GM19328 (cell line): ENCODE measurements around the gene ALKBH2.
A peak's percentile ranks its signal among the peaks of the same experiment; 100 is the strongest.
"Not testable (repeated sequence)": the region's sequence is repeated elsewhere in the genome, so short reads cannot be mapped to it uniquely, and the experiment has no call there.

Experiments
- ATAC-seq: cut with Tn5 transposase; IDR thresholded peaks from one replicate; pipeline ENCODE4 v1.9.1; 2021; ENCODE audit warnings: mild to moderate bottlenecking, moderate library complexity; ENCODE audit not compliant: unreplicated experiment

ALKBH2 gene

DNA sequence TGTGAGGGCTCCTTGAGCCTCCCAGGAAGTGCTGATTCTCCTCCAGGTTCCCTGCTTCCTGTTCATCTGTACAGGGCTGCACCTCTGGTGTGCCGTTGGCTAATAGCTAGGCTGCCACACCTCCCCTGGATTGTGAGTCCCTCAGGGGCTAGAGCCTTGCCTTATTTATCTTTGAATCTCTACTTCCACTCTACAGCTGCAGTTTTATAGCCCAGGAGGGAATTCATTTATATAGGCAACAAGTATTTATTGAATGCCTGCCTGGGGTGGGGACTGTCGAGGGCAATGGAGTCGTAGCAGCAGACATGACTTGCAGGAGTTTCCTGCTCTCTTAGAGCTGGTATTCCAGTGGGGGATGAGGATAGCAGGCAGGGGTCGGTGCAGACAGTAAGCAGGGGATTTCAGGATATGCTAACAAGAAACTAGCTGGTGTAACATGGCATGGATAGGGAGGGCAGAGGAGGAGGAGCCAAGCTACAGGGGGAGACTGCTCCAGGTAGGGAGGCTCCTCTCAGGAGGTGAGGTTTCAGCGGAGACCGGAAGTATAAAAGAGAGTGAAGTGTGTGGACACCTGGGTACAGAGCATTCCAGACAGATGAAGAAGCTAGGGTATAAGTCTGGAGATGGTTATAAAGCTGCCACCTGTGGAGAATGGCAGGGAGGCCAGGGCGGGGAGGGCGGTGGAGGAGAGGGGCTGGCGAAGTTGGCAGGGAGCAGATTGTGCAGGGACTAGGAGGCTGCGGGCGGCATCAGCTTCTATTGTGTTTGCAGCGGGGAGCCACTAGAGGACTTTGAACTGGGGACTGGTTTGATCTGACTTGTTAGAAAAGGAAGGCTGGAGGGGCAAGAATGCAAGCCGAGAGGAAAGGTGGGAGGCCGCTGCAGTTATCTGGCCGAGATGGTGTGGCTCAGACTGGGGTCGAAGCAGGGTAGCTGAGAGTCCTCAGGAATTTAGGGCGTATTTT is 23.7 kb downstream of the ALKBH2 start:
- no peak for ATAC-seq

GRCh38 chr12:109065853-109066193 is 27.4 kb downstream of the ALKBH2 start:
- ATAC-seq = no peak

DNA sequence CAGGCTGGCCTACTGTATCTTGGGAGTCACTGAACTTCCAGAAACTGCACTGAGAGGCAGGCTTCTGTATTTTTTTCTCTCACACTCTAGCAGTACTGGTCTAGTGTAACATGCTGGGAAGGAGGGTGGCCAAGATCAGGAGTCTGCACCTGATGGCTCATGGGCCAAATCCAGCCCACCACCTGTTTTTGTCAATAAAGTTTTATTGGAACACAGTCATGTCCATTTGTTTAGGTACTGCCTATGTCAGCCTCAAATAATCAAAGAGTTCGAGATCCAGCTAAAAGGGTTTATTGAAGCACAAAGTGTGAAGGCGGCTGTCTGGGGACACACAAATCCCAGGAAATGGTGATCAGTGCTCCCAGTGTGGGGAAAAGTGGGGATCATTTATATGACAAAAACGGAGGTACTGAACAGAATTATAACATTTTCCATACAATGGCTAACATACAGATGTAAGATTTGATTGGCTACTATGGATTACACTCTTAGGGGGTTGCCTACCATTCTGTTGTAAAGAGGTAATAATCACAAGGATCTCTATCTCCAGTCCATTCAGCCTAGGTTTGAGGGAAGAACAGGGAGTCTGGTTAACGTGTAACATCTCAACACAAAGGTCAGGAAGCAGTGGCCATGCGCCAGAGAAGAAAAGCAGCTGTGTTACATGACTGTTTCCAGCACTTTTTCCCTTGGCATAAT is 28.0 kb downstream of the ALKBH2 start:
- ATAC-seq = no peak

GRCh38 chr12:109064143-109064542 is 29.1 kb downstream of the ALKBH2 start:
- ATAC-seq = no peak

GRCh38 chr12:109058773-109059172 is 34.5 kb downstream of the ALKBH2 start:
- ATAC-seq = no peak

- no peak for ATAC-seq
Observed at GRCh38 chr12:109057376-109057775, 35.9 kb downstream of the ALKBH2 start.

GRCh38 chr12:109056891-109057290 is 36.4 kb downstream of the ALKBH2 start:
- ATAC-seq = no peak

- no peak for ATAC-seq
Observed at GRCh38 chr12:109054520-109054919, 38.8 kb downstream of the ALKBH2 start.

DNA sequence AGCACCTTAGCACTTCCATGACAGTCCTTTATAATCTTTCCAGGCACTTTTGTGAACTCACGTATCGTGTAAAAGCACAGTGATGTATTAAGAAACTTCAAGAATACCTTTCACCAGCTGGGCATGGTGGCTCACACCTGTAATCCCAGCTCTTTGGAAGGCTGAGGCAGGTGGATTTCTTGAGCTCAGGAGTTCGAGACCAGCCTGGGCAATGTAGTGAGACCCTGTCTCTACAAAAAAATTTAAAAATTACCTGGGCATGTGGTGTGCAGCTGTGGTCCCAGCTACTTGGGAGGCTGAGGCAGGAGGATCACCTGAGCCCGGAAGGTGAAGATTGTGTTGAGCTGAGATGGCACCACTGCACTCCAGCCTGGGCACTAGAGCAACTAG is 39.2 kb downstream of the ALKBH2 start:
- not testable (repeated sequence) for ATAC-seq

DNA sequence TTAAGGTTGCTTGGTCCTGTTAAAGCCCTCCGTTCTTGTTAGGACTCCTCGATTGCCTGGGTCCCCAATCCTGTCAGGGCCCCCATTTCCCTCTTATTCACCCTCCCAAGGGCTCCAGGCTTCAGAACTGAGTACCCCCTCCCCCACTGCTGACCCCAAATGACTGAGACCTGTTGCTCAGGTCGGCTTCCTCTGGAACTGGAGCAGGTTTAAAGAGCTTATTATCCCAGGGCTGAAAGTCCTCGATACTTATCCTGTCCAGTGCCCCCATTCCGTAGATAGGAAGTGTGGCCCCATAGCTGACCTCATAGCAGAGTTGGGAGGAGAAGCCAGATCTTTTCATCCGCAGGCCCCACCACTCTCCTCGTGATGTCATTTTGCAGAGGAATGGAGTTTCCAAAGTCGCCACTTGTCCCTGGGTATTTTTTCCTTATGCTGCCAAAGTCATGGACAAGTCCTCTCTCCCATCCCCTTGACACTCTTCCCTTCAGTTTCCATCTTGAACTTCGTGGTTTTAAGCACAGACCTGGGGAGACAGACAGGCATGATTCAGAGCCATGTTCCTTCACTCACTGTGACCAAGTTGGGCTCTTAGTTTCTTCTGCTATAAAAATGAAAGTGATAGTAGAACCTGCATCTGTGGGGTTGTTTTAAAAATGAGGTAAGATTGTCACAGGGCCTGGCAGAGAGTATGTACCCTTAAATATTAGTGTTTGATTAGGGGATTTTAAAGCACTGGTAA is 39.7 kb downstream of the ALKBH2 start:
- ATAC-seq = no peak

GRCh38 chr12:109052414-109053323 is 40.6 kb downstream of the ALKBH2 start, which contains the start of gene USP30:
TSS of gene USP30 (plus strand) at chr12:109052576. CDS start at chr12:109052679, 103 bp downstream.
- ATAC-seq = peak; percentile 60

DNA sequence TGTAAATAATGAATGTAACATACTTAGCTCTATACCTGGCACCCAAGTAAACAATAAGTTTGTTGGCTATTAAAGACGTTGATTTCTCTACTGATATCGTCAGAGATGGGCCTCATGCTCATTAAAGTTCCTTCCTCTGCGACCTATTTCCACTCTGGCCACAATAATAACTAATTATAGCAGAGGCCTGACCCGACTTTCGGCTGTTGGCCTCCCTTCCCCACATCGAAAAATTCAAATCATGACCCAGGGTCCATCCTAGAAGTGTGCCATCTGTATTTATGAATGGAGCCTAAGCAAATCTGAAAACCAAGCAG is 41.2 kb downstream of the ALKBH2 start:
- no peak for ATAC-seq

GRCh38 chr12:109049794-109050193 is 43.5 kb downstream of the ALKBH2 start:
- not testable (repeated sequence) for ATAC-seq

DNA sequence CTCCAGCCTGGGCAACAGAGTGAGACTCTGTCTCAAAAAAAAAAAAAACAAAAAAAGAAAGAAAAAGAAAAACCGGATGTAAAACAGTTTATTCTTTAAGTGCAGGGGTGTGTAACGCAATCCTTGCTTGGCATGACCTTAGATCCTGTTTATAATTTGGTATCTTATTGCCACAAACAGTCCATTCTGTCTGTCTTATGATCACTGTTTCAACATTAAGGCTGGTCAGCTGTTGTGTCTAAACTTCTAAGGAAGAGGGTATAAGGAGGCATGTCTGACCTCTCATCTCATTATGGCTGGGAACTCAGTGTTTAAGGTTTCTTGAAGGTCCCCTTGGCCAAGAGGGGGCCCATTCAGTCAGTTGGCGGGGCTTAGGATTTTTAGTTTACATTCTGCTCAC is 44.6 kb downstream of the ALKBH2 start:
- not testable (repeated sequence) for ATAC-seq

DNA sequence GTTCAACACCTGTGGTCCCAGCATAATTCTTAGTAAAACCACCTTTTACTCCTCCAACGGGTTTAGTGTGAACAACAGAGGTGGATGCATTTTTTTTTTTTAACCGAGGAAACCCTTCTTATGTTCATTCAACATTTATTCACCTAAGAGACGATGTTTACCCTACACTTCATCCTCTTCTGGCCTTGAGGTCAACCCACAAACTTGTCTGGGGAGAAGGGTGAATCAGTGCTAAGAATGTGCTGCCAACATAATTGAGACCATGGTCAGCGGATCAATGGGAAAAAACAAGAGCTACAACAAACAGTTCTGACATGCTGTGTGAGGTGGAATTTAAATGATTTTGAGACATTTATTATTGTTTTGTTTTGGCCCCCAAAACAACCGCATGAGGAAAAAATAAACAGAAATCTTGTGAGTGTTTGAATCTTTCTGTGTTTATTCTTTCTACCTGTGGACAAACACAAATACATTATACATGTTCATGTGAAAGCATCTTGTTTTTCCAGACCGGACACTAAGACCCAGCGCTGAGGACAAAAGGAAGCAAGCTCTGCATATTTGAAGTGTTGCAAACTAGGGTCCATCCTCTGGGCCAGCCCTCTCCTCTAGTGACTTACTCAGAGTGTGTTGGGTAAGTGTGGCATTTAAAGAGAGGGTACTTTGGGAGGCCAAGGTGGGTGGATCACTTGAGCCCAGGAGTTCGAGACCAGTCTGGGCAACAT is 46.0 kb downstream of the ALKBH2 start:
- ATAC-seq = no peak

GRCh38 chr12:109044241-109044640 is 49.0 kb downstream of the ALKBH2 start:
- ATAC-seq = no peak
